GM23248 (cell line): ENCODE data around the gene IL32. TPM values are rescaled to one million over a fixed set of nuclear protein-coding genes. Genes with fewer than 3 reads are reported as not detected.

ENCODE experiments used
- DNase-seq: peaks from one replicate; pipeline ENCODE4 v3.0.0-alpha.2; 2015
- H2AFZ ChIP-seq: fragments of 200-600 bp; sonication (generic); 2 replicates; pipeline ENCODE4 v1.6.1; 2016; ENCODE audit warnings: antibody characterized with exemption
- H3F3A ChIP-seq: fragments of 200-600 bp; sonication (generic); 2 replicates; pipeline ENCODE4 v1.6.1; 2016; ENCODE audit warnings: mild to moderate bottlenecking, antibody characterized with exemption, mixed run types; ENCODE audit not compliant: insufficient read depth
- H3K27ac ChIP-seq: fragments of 200-600 bp; sonication (generic); 2 replicates; pipeline ENCODE4 v1.5.1; 2016; ENCODE audit warnings: mild to moderate bottlenecking
- H3K27me3 ChIP-seq: fragments of 200-600 bp; sonication (generic); replicated peaks from 2 replicates; pipeline ENCODE4 v1.6.1; 2016; ENCODE audit warnings: mild to moderate bottlenecking; ENCODE audit not compliant: insufficient read depth
- H3K36me3 ChIP-seq: fragments of 200-600 bp; sonication (generic); 2 replicates; pipeline ENCODE4 v1.6.1; 2016; ENCODE audit warnings: low read depth, mild to moderate bottlenecking
- H3K4me1 ChIP-seq: fragments of 200-600 bp; sonication (generic); 2 replicates; pipeline ENCODE4 v1.6.1; 2016; ENCODE audit warnings: mild to moderate bottlenecking; ENCODE audit not compliant: insufficient read depth
- H3K4me2 ChIP-seq: fragments of 200-600 bp; sonication (generic); one replicate; pipeline ENCODE4 v1.6.1; 2016; ENCODE audit warnings: mild to moderate bottlenecking; ENCODE audit not compliant: unreplicated experiment
- H3K4me3 ChIP-seq: fragments of 200-600 bp; sonication (generic); 2 replicates; pipeline ENCODE4 v1.5.1; 2016; ENCODE audit warnings: mild to moderate bottlenecking
- H3K79me2 ChIP-seq: fragments of 200-600 bp; sonication (generic); 2 replicates; pipeline ENCODE4 v1.6.1; 2016; ENCODE audit warnings: mild to moderate bottlenecking; ENCODE audit not compliant: insufficient read depth
- H3K9ac ChIP-seq: fragments of 200-600 bp; sonication (generic); 2 replicates; pipeline ENCODE4 v1.6.1; 2016; ENCODE audit warnings: mild to moderate bottlenecking
- H3K9me2 ChIP-seq: fragments of 200-600 bp; sonication (generic); 2 replicates; pipeline ENCODE4 v1.6.1; 2016; ENCODE audit warnings: mixed run types, mild to moderate bottlenecking, moderate library complexity; ENCODE audit not compliant: insufficient read depth
- H3K9me3 ChIP-seq: fragments of 200-600 bp; sonication (generic); one replicate; pipeline ENCODE4 v1.6.1; 2017; ENCODE audit warnings: low read depth
- H4K20me1 ChIP-seq: fragments of 200-600 bp; sonication (generic); 2 replicates; pipeline ENCODE4 v1.6.0; 2016; ENCODE audit not compliant: insufficient read depth
- EZH2 ChIP-seq: fragments of 200-600 bp; sonication (generic); IDR thresholded peaks from 2 replicates; pipeline ENCODE4 v1.6.1; 2018; ENCODE audit warnings: antibody characterized with exemption, mild to moderate bottlenecking; ENCODE audit not compliant: insufficient read depth, poor library complexity, severe bottlenecking
- EZH2phosphoT487 ChIP-seq: fragments of 200-600 bp; sonication (generic); IDR thresholded peaks from 2 replicates; pipeline ENCODE4 v1.6.1; 2018; ENCODE audit warnings: antibody characterized with exemption, moderate library complexity, mild to moderate bottlenecking, low read depth; ENCODE audit not compliant: insufficient read depth
- WGBS, 2 experiments: methylation state at CpG; one replicate each; pipeline ENCODE4 v1.1.6; 2015 to 2017; ENCODE audit warnings: low lambda C conversion rate in 2 of 2, low coverage in 1 of 2; ENCODE audit errors: missing lambda C conversion rate in 2 of 2; 5-methylcytosine and 5-hydroxymethylcytosine counted together
- in situ Hi-C: fragments of 300-500 bp; cut with MboI; formaldehyde crosslinking; loops from 2 replicates; pipeline ENCODE4 v1.15.0; 2020
- polyA plus RNA-seq: library from polyadenylated mRNA; unstranded; fragments of >200 nt; fragmentation: Nextera tagmentation; extraction: Ambion mirVana; gene quantifications from 2 replicates; pipeline ENCODE4 v1.2.1, GENCODE V29; 2016
- total RNA-seq: library from RNA; depleted of rRNA; stranded (reverse); fragments of >200 nt; shearing (Covaris generic); gene quantifications from 2 replicates; pipeline ENCODE4 v1.2.3, GENCODE V29; 2014

The IL32 gene
- total and polyA plus RNA-seq, 2 experiments from 2014 or later = 0.76 to 1.0 TPM

- Histone ChIP-seq H3K9me2 (no peaks in the 10 kb centered on the region), H3K79me2 (no peaks in the 10 kb centered on the region), H3K9me3 (no peaks in the 10 kb centered on the region), H3K4me3 (peak overlapping the region; percentile 86), H4K20me1 (no peaks in the 10 kb centered on the region), H3K36me3 (peaks cover 2% of the 10 kb centered on the region; the same call in 1 of the 2 replicates), H3K27ac (peak overlapping the region; percentile 100), H3K9ac (peak overlapping the region; percentile 98; the same call in 1 of the 2 replicates), H3K27me3 (no peaks in the 10 kb centered on the region), H3F3A (peaks cover 13% of the 10 kb centered on the region), H2AFZ (peak overlapping the region; percentile 53; the same call in 1 of the 2 replicates), H3K4me2 (peak overlapping the region; percentile 74), H3K4me1 (peaks cover 9% of the 10 kb centered on the region)
- in situ Hi-C loops = no loop called here
- no peak for TF ChIP-seq EZH2phosphoT487
- no peak for TF ChIP-seq EZH2
- DNase-seq = no peak
- 30 to 32% methylated on average over 39 to 40 of the region's 40 CpGs for WGBS, 2 experiments
Observed at GRCh38 chr16:3019594-3020246, 45.7 kb upstream of the IL32 start.

GRCh38 chr16:3020247-3020603 lies 45.2 kb upstream of the IL32 start, which contains the start of gene TNFRSF12A:
TNFRSF12A (plus strand) TSS chr16:3020368; CDS start chr16:3020398, 30 bp downstream.
- no peaks in the 10 kb centered on the region for H3K79me2 ChIP-seq
- H3K9me3 ChIP-seq = no peaks in the 10 kb centered on the region
- peaks cover 9% of the 10 kb centered on the region for H3K4me1 ChIP-seq
- WGBS, 2 experiments = 0 to 1% methylated on average over 14 to 47 of the region's 49 CpGs
- H3F3A ChIP-seq = peaks cover 13% of the 10 kb centered on the region
- no peaks in the 10 kb centered on the region for H4K20me1 ChIP-seq
- DNase-seq = peak; percentile 93
- H3K9ac ChIP-seq = peak within 1 kb of the TSS; percentile 98
- peak within 1 kb of the TSS; percentile 100 for H3K27ac ChIP-seq
- H2AFZ ChIP-seq = peak within 1 kb of the TSS; percentile 53; the same call in 1 of the 2 replicates
- in situ Hi-C loops = no loop called here
- no peaks in the 10 kb centered on the region for H3K27me3 ChIP-seq
- H3K36me3 ChIP-seq = peaks cover 2% of the 10 kb centered on the region; the same call in 1 of the 2 replicates
- peak within 1 kb of the TSS; percentile 99 for H3K4me2 ChIP-seq
- no peaks in the 10 kb centered on the region for H3K9me2 ChIP-seq
- peak within 1 kb of the TSS; percentile 86 for H3K4me3 ChIP-seq
- no peak for TF ChIP-seq EZH2phosphoT487
- TF ChIP-seq EZH2 = no peak

GRCh38 chr16:3020604-3021448 lies 44.6 kb upstream of the IL32 start:
- 0 to 2% methylated on average over 28 to 33 of the region's 57 CpGs for WGBS, 2 experiments
- H3K79me2 ChIP-seq = no peaks in the 10 kb centered on the region

GRCh38 chr16:3021449-3022207 lies 43.8 kb upstream of the IL32 start:
- peak; percentile 99 for DNase-seq
- in situ Hi-C loops = no loop called here
- H3K4me2 ChIP-seq = peak overlapping the region; percentile 99
- H3K36me3 ChIP-seq = peaks cover 2% of the 10 kb centered on the region; the same call in 1 of the 2 replicates
- peak overlapping the region; percentile 98 for H3K9ac ChIP-seq
- TF ChIP-seq EZH2phosphoT487 = no peak
- no peak for TF ChIP-seq EZH2
- H2AFZ ChIP-seq = no peak overlapping the region
- peak overlapping the region; percentile 100 for H3K27ac ChIP-seq
- H3K4me3 ChIP-seq = peak overlapping the region; percentile 86
- peaks cover 9% of the 10 kb centered on the region for H3K4me1 ChIP-seq
- no peaks in the 10 kb centered on the region for H3K9me2 ChIP-seq
- H3K27me3 ChIP-seq = no peaks in the 10 kb centered on the region
- 1% methylated on average over 21 to 25 of the region's 25 CpGs for WGBS, 2 experiments
- H3F3A ChIP-seq = peaks cover 13% of the 10 kb centered on the region
- no peaks in the 10 kb centered on the region for H4K20me1 ChIP-seq
- no peaks in the 10 kb centered on the region for H3K9me3 ChIP-seq
- H3K79me2 ChIP-seq = no peaks in the 10 kb centered on the region

More at GRCh38 chr16:3020604-3021448, 44.6 kb upstream of the IL32 start:
- no peak for TF ChIP-seq EZH2phosphoT487
- TF ChIP-seq EZH2 = no peak
- Histone ChIP-seq H3K9ac (peak overlapping the region; percentile 98), H3K4me2 (peak overlapping the region; percentile 99), H3K9me2 (no peaks in the 10 kb centered on the region), H3K36me3 (peaks cover 2% of the 10 kb centered on the region; the same call in 1 of the 2 replicates), H3K9me3 (no peaks in the 10 kb centered on the region), H3K27me3 (no peaks in the 10 kb centered on the region), H4K20me1 (no peaks in the 10 kb centered on the region), H3F3A (peaks cover 13% of the 10 kb centered on the region), H3K4me3 (peak overlapping the region; percentile 86), H3K4me1 (peaks cover 9% of the 10 kb centered on the region), H3K27ac (peak overlapping the region; percentile 100), H2AFZ (no peak overlapping the region)
- in situ Hi-C loops = no loop called here
- DNase-seq = peak; percentile 89
